MM.1S (cell line): Measurements from ENCODE around the gene EMX1.

Experiments used
- DNase-seq: peaks from one replicate; pipeline ENCODE4 v3.0.0-alpha.2; 2015
- H2AFZ ChIP-seq: fragments of 300-600 bp; sonication (generic); 2 replicates; pipeline ENCODE4 v1.6.0; 2016; ENCODE audit warnings: antibody characterized with exemption, low read length
- H3F3A ChIP-seq: fragments of 300-600 bp; sonication (generic); 2 replicates; pipeline ENCODE4 v1.6.1; 2016; ENCODE audit warnings: mild to moderate bottlenecking, antibody characterized with exemption, low read length, moderate library complexity, mixed read lengths; ENCODE audit not compliant: insufficient read depth
- H3K27ac ChIP-seq: fragments of 300-600 bp; sonication (generic); 2 replicates; pipeline ENCODE4 v1.5.1; 2016; ENCODE audit warnings: mild to moderate bottlenecking, low read length
- H3K27me3 ChIP-seq: fragments of 300-600 bp; sonication (generic); replicated peaks from 2 replicates; pipeline ENCODE4 v1.6.0; 2016; ENCODE audit warnings: low read length; ENCODE audit not compliant: insufficient read depth
- H3K36me3 ChIP-seq: fragments of 300-600 bp; sonication (generic); replicated peaks from 2 replicates; pipeline ENCODE4 v1.6.1; 2016; ENCODE audit warnings: mild to moderate bottlenecking, low read length, mixed read lengths; ENCODE audit not compliant: insufficient read depth
- H3K4me1 ChIP-seq: fragments of 300-600 bp; sonication (generic); 2 replicates; pipeline ENCODE4 v1.6.1; 2016; ENCODE audit warnings: low read length, mixed read lengths
- H3K4me2 ChIP-seq: fragments of 300-600 bp; sonication (generic); 2 replicates; pipeline ENCODE4 v1.6.0; 2016; ENCODE audit warnings: low read depth, low read length
- H3K4me3 ChIP-seq: fragments of 300-600 bp; sonication (generic); 2 replicates; pipeline ENCODE4 v1.5.1; 2016; ENCODE audit warnings: low read length, mixed read lengths
- H3K79me2 ChIP-seq: fragments of 300-600 bp; sonication (generic); 2 replicates; pipeline ENCODE4 v1.6.1; 2016; ENCODE audit warnings: mixed run types, low read length, mixed read lengths
- H3K9ac ChIP-seq: fragments of 300-600 bp; sonication (generic); 2 replicates; pipeline ENCODE4 v1.6.1; 2016; ENCODE audit warnings: low read length, mixed read lengths
- H3K9me2 ChIP-seq: fragments of 300-600 bp; sonication (generic); replicated peaks from 2 replicates; pipeline ENCODE4 v1.6.1; 2016; ENCODE audit warnings: mild to moderate bottlenecking, low read length, mixed read lengths; ENCODE audit not compliant: insufficient read depth
- H3K9me3 ChIP-seq: fragments of 300-600 bp; sonication (generic); replicated peaks from 2 replicates; pipeline ENCODE4 v1.6.1; 2016; ENCODE audit warnings: mild to moderate bottlenecking, low read length, mixed read lengths; ENCODE audit not compliant: insufficient read depth
- H4K20me1 ChIP-seq: fragments of 300-600 bp; sonication (generic); 2 replicates; pipeline ENCODE4 v1.6.1; 2016; ENCODE audit warnings: mild to moderate bottlenecking, low read length, moderate library complexity, mixed read lengths; ENCODE audit not compliant: insufficient read depth
- CTCF ChIP-seq: fragments of 300-600 bp; sonication (generic); IDR thresholded peaks from 2 replicates; pipeline ENCODE4 v1.5.1; 2016; ENCODE audit warnings: antibody characterized with exemption, low read length, mixed read lengths
- EZH2 ChIP-seq: fragments of 300-600 bp; sonication (generic); optimal IDR thresholded peaks from 2 replicates; pipeline ENCODE3; 2017; ENCODE audit warnings: low read depth, mild to moderate bottlenecking, antibody characterized with exemption, low read length, mixed read lengths
- EZH2phosphoT487 ChIP-seq: fragments of 300-600 bp; sonication (generic); IDR thresholded peaks from 2 replicates; pipeline ENCODE4 v1.6.1; 2018; ENCODE audit warnings: antibody characterized with exemption, low read length

EMX1 gene

GRCh38 chr2:72938455-72938854 lies 21.1 kb downstream of the EMX1 start:
- H3K9ac ChIP-seq, result no peak overlapping the region
- TF ChIP-seq EZH2phosphoT487, result no peak
- TF ChIP-seq CTCF, result no peak
- no peak for TF ChIP-seq EZH2
- no peaks in the 10 kb centered on the region for H3K79me2 ChIP-seq
- no peaks in the 10 kb centered on the region for H4K20me1 ChIP-seq
- no peak overlapping the region for H3K4me3 ChIP-seq
- no peak for DNase-seq
- no peak overlapping the region for H2AFZ ChIP-seq
- H3F3A ChIP-seq, result no peaks in the 10 kb centered on the region
- H3K36me3 ChIP-seq, result no peaks in the 10 kb centered on the region
- H3K27me3 ChIP-seq, result no peaks in the 10 kb centered on the region
- no peaks in the 10 kb centered on the region for H3K9me3 ChIP-seq
- H3K9me2 ChIP-seq, result no peaks in the 10 kb centered on the region
- H3K27ac ChIP-seq, result no peak overlapping the region
- H3K4me1 ChIP-seq, result no peaks in the 10 kb centered on the region
- H3K4me2 ChIP-seq, result no peak overlapping the region

- no peaks in the 10 kb centered on the region for H3K9me3 ChIP-seq
- no peak overlapping the region for H2AFZ ChIP-seq
- no peak overlapping the region for H3K9ac ChIP-seq
- no peaks in the 10 kb centered on the region for H3F3A ChIP-seq
- H3K79me2 ChIP-seq, result no peaks in the 10 kb centered on the region
- H3K4me3 ChIP-seq, result no peak overlapping the region
- TF ChIP-seq EZH2 (no peak), EZH2phosphoT487 (no peak), CTCF (no peak)
- H3K36me3 ChIP-seq, result no peaks in the 10 kb centered on the region
- no peaks in the 10 kb centered on the region for H3K9me2 ChIP-seq
- no peaks in the 10 kb centered on the region for H4K20me1 ChIP-seq
- no peak overlapping the region for H3K27ac ChIP-seq
- H3K4me1 ChIP-seq, result no peaks in the 10 kb centered on the region
- no peak for DNase-seq
- no peaks in the 10 kb centered on the region for H3K27me3 ChIP-seq
- no peak overlapping the region for H3K4me2 ChIP-seq
These were observed 23.0 kb downstream of the EMX1 start for GRCh38 chr2:72940361-72940760.

- Histone ChIP-seq H2AFZ (no peak overlapping the region), H3K27ac (no peak overlapping the region), H3F3A (no peaks in the 10 kb centered on the region), H4K20me1 (no peaks in the 10 kb centered on the region), H3K9me2 (no peaks in the 10 kb centered on the region), H3K36me3 (no peaks in the 10 kb centered on the region), H3K79me2 (no peaks in the 10 kb centered on the region), H3K4me2 (no peak overlapping the region), H3K4me3 (no peak overlapping the region), H3K9me3 (no peaks in the 10 kb centered on the region), H3K27me3 (no peaks in the 10 kb centered on the region), H3K9ac (no peak overlapping the region), H3K4me1 (no peaks in the 10 kb centered on the region)
- TF ChIP-seq EZH2 (no peak), CTCF (no peak), EZH2phosphoT487 (no peak)
- no peak for DNase-seq
These were observed 23.5 kb downstream of the EMX1 start for GRCh38 chr2:72940786-72941185.
